GM18517 (cell line): ENCODE measurements around the gene BDH1.
"Not testable (repeated sequence)": the region's sequence is repeated elsewhere in the genome, so short reads cannot be mapped to it uniquely, and the experiment has no call there.

Experiments used
- ATAC-seq: cut with Tn5 transposase; IDR thresholded peaks from one replicate; pipeline ENCODE4 v1.9.1; 2021; ENCODE audit warnings: mild to moderate bottlenecking, moderate library complexity; ENCODE audit not compliant: unreplicated experiment

The BDH1 gene

GRCh38 chr3:197522183-197522715 is 33.5 kb downstream of the BDH1 start:
- ATAC-seq, result no peak

- no peak for ATAC-seq
These were observed 34.2 kb downstream of the BDH1 start for GRCh38 chr3:197521277-197522182.

- no peak for ATAC-seq
These were observed 35.2 kb downstream of the BDH1 start for GRCh38 chr3:197520311-197521276.

- no peak for ATAC-seq
These were observed 36.0 kb downstream of the BDH1 start for GRCh38 chr3:197519801-197520211.

GRCh38 chr3:197518881-197519421 is 36.8 kb downstream of the BDH1 start:
- ATAC-seq, result no peak

GRCh38 chr3:197517922-197518683 is 37.7 kb downstream of the BDH1 start:
- not testable (repeated sequence) for ATAC-seq

GRCh38 chr3:197516890-197517606 is 38.7 kb downstream of the BDH1 start:
- not testable (repeated sequence) for ATAC-seq

- ATAC-seq, result no peak
These were observed 39.3 kb downstream of the BDH1 start for GRCh38 chr3:197516517-197516889.

- no peak for ATAC-seq
These were observed 40.9 kb downstream of the BDH1 start for GRCh38 chr3:197514786-197515355.

- no peak for ATAC-seq
These were observed 41.6 kb downstream of the BDH1 start for GRCh38 chr3:197513953-197514785.

- no peak for ATAC-seq
These were observed 42.8 kb downstream of the BDH1 start for GRCh38 chr3:197512691-197513571.

- ATAC-seq, result no peak
These were observed 43.7 kb downstream of the BDH1 start for GRCh38 chr3:197511853-197512635.

GRCh38 chr3:197511130-197511529 is 44.6 kb downstream of the BDH1 start:
- ATAC-seq, result no peak

GRCh38 chr3:197510642-197511018 is 45.1 kb downstream of the BDH1 start:
- ATAC-seq, result no peak

GRCh38 chr3:197508924-197509775 is 46.6 kb downstream of the BDH1 start:
- no peak for ATAC-seq

- no peak for ATAC-seq
These were observed 47.3 kb downstream of the BDH1 start for GRCh38 chr3:197508461-197508860.
